ENCODE data around the gene ANKRD33B. TPM values are rescaled to one million over a fixed set of nuclear protein-coding genes. Genes with fewer than 3 reads are reported as not detected.

The ANKRD33B gene
- total and polyA plus RNA-seq, 9 of the 15 experiments (the other 6 are each of a cell fraction or from before 2014, with no cell fraction given): 0.10 to 1.7 (median 0.40) TPM

DNA sequence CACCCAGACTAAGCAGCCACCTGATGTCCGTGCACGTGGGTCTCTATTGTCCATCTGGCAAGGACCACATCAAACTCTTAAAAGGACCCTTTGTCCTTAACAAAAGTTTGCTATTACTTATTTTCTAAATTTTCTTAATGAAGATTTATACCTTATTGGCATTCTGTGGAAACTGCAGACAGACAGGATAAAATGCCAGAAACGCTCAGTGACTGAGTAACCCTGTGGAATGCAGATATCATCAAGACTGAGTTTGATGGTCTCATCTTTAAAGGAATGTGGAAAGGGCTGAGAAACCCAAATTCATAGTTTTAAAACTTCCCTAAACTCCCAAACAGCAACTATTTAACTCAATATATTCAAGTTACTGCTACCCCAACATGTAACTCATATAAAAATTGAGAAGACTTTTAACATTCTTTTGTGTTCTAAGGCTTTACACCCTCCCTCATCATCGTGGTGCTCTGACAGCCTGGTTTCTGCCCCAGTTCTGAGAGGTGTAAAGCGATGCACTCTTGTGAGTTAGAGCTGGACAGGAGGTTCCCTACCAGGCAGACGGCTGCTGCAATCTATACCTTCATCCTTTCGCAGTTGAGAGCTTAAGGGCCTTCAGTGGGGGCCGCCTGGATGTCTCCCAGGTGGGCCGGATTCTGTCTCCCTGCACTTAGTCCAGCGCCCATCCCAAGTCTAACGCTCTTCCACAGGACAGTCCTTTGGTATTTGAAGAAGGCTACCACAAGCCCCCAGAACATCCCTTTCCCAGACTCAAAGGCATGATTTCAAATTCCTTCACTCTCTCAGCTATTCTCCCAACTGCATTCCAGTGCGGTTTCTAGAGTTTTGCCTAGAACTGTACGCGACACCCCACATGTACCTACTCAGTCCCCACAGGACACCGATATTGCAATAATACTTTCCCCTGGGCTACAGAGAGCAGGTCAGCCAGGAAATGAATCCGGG, 128.2 kb downstream of the ANKRD33B start (continued):
- TF ChIP-seq, protein P1, sequence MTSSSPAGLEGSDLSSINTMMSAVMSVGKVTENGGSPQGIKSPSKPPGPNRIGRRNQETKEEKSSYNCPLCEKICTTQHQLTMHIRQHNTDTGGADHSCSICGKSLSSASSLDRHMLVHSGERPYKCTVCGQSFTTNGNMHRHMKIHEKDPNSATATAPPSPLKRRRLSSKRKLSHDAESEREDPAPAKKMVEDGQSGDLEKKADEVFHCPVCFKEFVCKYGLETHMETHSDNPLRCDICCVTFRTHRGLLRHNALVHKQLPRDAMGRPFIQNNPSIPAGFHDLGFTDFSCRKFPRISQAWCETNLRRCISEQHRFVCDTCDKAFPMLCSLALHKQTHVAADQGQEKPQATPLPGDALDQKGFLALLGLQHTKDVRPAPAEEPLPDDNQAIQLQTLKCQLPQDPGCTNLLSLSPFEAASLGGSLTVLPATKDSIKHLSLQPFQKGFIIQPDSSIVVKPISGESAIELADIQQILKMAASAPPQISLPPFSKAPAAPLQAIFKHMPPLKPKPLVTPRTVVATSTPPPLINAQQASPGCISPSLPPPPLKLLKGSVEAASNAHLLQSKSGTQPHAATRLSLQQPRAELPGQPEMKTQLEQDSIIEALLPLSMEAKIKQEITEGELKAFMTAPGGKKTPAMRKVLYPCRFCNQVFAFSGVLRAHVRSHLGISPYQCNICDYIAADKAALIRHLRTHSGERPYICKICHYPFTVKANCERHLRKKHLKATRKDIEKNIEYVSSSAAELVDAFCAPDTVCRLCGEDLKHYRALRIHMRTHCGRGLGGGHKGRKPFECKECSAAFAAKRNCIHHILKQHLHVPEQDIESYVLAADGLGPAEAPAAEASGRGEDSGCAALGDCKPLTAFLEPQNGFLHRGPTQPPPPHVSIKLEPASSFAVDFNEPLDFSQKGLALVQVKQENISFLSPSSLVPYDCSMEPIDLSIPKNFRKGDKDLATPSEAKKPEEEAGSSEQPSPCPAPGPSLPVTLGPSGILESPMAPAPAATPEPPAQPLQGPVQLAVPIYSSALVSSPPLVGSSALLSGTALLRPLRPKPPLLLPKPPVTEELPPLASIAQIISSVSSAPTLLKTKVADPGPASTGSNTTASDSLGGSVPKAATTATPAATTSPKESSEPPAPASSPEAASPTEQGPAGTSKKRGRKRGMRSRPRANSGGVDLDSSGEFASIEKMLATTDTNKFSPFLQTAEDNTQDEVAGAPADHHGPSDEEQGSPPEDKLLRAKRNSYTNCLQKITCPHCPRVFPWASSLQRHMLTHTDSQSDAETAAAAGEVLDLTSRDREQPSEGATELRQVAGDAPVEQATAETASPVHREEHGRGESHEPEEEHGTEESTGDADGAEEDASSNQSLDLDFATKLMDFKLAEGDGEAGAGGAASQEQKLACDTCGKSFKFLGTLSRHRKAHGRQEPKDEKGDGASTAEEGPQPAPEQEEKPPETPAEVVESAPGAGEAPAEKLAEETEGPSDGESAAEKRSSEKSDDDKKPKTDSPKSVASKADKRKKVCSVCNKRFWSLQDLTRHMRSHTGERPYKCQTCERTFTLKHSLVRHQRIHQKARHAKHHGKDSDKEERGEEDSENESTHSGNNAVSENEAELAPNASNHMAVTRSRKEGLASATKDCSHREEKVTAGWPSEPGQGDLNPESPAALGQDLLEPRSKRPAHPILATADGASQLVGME (CRISPR knock-in tag; IDR thresholded peaks at IDR 0.05): no peak
- no peak for TF ChIP-seq HCFC1 (IDR thresholded peaks at IDR 0.05; ENCODE audit: low read depth, low read length)
- no peak for TF ChIP-seq TEAD1 (CRISPR knock-in tag; IDR thresholded peaks at IDR 0.05)
- TF ChIP-seq CHD4 (IDR thresholded peaks at IDR 0.05; ENCODE audit: insufficient read depth, insufficient replicate concordance, low read depth, low read length, poor library complexity, severe bottlenecking): no peak
- no peak for TF ChIP-seq YY1 (IDR thresholded peaks at IDR 0.05; ENCODE audit: borderline replicate concordance in 1 of 3, control insufficient read depth in 1 of 3, extremely low read depth in 1 of 3, insufficient read depth in 3 of 3, insufficient read length in 1 of 3, insufficient replicate concordance in 2 of 3, low read depth in 1 of 3, low read length in 2 of 3)
- no peak for TF ChIP-seq NFATC3 (IDR thresholded peaks at IDR 0.05)

All from K562 (cell line).